ENCODE data around the gene TMEM30B.
A peak's percentile ranks its signal among the peaks of the same experiment; 100 is the strongest.
"Not testable (repeated sequence)": the region's sequence is repeated elsewhere in the genome, so short reads cannot be mapped to it uniquely, and the experiment has no call there.

The TMEM30B gene

DNA sequence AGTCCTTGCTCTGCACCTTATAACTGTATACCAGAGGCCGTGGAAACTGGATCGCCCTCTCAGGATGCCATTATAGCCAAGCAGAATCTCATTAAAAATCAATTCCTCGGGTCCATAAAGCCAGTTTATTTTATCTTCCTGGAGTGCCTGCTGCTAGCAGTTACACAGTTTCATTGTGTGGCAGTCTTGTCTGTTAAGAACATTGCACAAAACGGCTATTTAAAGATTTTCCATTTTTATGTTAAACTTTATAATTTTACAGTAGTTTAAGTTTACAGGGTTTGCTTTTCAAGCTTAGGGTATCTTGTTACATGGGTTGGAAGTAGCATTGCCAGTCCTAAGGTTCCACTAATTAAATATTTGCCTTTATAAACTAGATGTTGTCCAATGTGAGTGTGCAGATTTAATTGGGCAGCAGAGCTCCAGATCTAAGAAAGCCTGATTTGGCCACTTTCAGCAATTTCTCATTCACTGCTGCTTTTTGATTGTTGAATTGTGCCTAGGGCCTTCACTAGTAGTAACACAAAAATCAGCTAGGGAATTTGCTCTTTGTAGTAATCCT, 17.0 kb downstream of the TMEM30B start:
- DNase-seq = no peak

DNA sequence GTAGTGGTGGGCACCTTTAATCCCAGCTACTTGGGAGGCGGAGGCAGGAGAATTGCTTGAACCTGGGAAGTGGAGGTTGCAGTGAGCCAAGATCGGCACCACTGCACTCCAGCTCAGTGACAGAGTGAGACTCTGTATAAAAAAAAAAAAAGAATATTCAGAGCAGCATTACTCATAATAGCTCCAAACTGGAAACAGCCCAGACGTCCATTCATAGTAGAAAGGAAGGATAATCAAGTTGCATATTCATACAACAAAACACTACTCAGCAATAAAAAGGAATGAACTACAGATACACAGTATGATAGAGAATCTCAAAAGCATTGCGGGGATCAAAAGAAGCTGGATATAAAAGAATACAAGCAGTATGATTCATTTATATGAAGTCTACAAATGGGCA, 19.1 kb downstream of the TMEM30B start:
- no peak for DNase-seq

DNA sequence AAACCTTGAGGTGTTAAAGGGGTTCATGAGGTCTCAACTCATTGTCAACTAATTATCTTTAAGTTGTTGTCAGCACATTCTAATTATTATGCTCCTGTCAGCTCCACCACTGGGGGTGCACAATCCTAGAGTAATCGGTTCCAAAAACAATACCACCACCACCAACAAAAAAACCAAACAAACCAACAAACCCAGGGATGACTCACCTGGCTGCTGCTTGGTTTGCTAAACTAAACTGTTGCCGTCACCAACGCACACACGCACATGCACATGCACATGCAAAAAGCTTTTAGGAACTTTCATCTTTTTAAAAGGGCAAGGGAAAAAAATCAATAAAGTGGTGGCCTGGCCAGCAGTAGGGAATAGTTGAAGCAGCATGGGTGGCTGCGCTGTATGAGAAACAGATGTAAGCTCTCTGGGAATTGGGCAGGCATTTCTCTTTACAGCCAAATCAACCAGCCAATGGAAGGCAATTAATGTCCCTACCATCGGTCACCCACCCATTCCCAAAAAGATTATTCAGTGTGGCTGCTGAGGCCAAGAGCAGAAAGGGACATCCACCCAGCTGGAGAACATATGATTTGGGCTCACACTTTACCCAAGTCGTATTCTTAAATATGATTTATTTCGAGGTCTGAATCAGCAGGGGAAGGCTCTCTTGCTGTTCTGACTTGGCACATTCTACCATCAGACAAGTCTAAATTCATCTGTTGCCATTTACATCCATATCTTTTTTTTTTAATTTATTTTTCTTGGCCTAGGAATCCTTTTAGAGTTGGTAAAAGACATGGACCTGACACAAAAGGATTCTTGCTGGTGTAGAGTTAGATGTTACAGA, 20.0 kb downstream of the TMEM30B start:
- no peak for DNase-seq

DNA sequence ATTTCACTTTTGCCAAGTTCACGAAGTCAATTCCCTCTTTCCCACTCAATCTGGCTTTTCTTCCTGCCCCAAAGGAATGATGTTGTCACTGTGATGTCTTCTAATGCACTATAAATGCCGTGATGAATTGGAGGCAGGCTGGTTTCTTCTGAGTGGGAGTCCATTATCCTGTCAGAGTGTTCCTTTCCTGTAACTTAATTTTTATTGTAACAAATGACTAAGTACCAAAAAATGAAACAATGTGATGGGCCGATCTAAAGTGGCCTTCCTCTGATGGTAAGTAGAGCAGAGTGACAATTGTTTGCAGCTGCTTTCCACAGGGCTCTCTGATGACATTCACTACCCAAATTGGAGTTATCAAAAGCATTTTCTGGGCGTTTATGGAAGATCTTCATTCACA, 22.2 kb downstream of the TMEM30B start:
- DNase-seq = no peak

DNA sequence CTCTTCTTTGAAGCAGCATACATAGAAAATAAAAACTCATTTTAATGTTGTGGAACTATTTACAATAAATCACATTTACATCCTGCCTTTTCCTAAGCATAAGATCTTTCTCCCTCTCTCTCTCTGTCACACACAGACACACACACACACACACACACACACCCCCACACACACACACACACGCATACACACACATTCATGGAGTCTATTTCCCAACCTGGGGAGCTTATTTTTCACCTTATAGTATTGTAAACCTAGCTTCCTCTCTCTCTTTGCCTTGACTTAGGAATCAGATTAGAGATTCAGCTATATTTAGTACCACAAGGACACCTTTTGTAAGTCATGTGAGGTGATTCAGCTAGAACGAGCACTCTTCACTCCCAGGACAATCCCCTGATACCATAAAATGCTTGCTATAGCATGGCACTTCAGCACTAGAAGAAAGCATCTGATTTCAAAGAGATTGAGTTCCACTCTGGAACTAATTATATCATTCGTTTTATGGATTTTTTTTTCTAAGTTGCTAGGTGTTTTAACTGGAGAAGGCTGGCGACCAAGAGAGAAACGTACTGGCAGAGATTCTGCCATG, 23.6 kb downstream of the TMEM30B start:
- no peak for DNase-seq

DNA sequence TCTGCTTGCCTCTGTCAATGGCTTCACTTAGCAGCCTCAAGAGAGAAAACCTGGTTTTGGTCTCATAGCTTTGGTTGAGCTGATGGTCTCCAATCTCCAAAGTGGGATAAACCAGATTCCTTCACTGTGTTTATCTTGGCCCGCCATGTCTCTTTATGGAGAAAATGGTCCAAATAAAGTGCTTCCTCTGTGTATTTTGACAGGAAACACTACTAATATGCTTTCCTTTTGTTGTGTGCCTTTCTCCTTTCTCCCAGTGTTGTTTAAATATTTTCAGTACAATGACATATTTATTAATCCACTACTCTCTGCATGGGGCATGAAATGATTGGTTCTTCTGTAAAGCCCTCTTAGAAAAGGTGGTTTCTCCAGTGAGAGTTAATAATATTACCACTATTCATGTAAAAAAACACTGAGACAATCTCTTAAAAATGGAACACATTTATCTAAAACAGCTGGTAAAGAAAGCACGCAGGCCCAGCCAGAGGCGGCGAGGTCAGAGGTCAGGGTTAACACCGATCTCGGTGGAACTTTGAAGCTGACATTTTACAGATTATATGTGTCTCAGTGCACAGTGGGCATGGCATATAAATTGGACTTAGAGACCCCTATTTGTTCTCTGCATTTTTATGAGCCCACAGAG, 24.2 kb downstream of the TMEM30B start:
- no peak for DNase-seq

DNA sequence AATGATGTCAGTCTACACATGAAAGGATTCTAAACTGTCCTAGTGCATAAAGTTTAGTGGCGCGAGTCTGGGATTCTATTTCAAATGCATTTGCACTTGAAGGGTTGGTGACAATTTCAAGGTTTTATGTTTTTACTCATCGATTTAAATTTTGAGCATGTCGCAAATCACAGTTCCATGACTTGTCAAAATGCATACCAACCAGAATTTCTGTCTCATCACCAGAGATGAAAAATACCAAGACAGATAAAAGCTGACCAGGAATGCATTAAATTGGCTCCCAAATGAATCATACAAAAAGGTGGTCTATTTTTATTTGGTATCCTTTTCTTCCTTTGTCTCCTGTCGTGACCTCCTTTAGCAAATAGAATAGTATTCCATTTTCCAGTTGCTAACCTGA, 25.2 kb downstream of the TMEM30B start:
- no peak for DNase-seq

DNA sequence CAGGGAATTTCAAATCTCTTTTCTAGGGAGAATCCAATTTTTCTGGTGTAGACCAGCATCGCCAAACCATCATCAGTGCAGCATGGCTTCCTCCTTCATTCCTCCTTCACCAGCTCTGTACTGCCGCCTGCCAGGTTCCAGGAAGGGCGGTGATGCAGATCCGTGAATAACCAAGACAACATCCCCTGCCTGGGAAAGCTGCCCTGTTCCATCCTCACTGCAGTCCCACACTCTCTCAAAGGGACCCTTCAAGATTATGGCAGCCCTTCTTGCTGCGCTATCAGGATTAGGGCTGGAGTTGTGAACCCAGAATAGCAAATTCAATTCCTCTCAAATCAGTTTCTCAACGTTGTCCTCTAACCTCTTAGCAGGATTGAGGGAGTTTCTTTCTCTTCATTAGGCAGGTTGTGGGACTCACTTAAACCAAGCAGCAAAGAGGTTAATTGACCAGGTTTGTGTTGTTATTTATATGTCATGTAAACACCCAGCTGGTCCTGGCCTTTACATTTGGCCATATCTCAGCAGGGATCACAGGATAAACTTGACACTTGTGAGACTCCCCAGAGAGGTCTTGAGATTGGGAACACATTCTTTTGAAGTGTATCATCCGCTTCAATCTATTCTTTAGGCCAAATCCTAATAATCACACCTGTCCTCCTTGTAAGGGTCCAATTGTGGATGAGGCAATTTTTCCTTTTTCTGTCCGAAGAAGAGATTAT, 26.2 kb downstream of the TMEM30B start:
- no peak for DNase-seq

DNA sequence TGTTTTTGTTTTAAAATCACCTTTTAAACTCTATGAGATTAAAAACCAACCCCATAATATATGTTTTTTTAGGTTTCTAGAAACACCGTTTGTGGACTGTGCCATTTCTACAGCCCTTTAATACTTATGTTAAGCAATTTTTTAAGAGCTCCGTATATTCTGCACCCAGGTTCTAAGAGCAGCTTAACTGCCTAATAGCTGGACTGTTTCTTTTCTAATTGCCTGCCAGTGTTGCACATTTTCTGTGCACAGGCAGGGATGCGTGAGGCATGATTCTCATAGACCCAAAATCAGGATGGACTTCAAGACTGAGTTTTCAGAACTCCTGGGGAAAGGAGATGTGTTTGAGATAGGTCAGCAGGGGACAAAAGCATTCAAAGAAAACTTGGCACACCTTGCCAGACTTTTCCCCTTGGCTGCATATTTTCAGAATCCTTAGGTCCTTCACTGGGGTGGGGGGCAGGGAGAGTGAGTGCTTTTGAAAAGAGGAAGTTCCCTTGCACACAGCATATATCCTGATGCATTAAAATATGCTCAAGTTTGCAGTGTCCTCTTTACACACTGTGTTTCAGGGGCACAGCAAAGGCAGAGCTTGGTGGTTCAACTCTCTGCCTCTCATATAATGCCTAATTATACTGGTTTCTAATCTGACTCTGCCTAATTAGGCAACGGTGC, 27.9 kb downstream of the TMEM30B start:
- no peak for DNase-seq

DNA sequence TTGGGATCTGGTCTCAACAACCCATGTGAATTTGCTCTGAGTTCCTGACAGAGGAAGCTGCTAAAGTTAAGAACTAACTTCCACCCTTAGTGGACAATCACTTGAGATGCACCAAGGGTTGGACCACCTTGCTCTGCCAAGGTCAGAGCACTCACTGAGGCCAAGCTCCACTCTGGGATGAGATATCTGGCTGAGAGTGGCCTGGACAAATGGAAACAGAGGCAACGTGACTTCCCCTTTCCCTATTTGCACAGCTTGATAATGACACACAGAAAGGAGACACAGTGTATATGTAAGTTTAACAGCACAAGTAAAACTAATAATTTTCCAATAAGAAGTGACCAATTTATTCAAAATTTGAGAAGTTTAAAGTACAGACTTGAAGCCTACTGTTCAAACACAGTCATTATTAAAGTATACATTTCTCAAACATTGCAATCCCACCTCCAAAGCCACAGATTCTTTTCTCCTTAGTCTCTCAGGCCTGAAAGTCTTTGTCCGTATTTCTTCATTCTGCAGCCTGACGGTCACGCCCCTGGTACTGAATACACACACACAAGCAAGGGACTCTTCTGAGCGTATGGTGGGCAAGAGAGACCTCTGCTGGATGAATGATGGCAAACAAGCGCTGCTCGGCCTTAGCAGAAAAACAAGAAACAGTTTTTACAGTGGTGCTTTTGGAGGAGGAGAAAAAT, 28.6 kb downstream of the TMEM30B start:
- DNase-seq = peak; percentile 63

DNA sequence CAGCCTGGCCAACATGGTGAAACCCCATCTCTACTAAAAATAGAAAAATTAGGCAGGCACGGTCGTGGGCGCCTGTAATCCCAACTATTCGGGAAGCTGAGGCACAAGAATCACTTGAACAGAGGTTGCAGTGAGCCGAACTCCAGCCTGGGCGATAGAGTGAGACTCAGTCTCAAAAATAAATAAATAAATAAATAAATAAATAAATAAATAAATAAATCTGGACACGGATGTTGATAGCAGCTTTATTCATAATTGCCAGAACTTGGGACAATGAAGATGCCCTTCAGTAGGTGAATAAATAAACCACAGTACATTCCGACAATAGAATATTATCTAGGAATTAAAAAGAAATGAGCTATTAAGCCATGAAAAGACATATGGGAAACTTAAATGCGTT, 31.1 kb downstream of the TMEM30B start:
- no peak for DNase-seq

DNA sequence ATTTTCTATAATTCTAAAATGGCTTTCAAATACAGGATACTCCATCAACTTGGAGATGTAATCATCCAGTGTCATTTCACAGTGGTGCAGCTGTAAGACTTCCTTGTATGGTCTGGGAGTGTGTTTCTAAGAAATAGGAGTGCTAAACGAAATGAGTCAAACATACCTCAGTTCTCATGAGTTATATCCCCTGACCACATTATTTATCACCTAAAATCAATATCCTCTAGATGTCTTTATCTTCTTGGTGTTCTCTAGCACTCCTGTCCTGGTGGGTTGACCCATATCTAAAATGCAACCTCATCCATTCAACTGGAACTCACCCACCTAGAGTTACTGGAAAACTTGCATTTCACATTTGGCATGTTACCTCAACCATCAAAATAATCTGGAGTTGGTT, 33.2 kb downstream of the TMEM30B start:
- DNase-seq = no peak

DNA sequence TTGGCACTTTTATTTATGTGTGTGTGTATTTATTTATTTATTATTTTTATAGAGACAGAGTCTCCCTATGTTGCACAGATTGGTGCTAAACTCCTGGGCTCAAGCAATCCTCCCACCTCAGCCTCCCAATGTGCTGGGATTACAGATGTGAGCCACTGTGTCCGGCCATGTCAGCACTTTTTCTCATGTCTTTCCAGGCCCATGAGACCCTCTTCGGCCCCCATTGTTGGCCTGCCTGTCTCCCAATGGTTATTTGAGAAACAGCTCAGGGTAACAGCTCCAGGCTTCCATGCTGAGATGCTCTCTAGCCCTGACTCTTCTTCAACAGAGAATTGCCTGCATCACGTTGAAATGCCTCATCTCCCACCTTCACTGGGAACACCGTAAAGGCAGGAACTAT, 34.4 kb downstream of the TMEM30B start:
- no peak for DNase-seq

DNA sequence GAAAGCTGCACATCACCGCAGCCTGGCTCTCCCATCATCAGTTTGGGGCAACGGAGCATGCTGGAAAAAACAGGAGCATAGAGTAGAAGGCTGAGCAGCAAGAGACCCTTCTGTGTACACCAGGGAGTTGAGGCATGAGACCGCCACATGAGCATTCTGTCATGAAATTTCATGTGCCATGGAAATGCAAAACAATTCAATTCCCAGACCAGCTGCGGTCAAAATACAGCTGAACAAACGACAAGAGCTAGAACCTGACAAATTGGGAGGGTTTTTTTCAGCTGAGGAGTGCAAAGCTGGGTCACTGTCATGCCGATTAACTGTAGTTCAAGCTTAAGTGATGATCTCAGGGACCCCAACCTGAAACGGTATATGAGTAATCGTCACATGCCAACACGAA, 37.1 kb downstream of the TMEM30B start:
- DNase-seq = no peak

DNA sequence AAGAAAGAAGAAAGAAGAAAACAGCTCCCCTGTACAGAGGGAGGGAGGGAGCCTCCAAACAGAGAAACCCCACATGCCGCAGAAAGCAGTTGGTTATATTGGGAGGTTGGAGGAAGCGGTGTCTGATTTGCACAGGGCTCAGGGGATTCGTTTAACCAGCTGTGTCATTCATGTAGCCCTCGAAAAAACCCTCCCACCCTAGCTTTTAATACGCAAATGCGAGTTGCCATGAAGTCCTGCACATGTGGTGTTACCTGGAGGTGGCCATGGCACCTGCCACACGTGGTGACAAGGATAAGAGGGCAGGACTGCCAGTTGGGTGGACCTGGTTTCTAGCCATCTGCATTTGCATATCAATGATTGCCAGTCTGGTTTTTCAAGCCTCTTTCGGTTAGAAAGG, 40.9 kb downstream of the TMEM30B start:
- no peak for DNase-seq

DNA sequence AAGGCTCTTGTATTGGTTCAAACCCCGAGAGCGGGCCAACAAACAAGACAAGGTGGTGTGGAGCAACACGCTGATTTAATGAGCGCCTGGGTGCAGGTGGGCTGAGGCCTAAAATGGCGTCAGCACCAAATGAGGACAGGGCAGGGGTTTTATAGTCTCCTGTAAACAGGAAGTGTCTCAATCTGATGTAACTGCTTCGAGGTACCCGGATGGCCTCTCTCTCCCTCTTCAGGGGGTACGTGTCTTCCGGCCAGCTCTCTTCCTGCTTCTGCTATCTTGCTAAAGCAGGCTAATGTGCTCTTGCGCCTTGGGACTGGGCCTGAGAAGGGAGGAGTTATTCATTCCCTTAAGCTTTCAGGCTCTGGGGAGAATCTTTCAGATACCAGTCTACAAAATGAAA, 41.9 kb downstream of the TMEM30B start:
- not testable (repeated sequence) for DNase-seq

DNA sequence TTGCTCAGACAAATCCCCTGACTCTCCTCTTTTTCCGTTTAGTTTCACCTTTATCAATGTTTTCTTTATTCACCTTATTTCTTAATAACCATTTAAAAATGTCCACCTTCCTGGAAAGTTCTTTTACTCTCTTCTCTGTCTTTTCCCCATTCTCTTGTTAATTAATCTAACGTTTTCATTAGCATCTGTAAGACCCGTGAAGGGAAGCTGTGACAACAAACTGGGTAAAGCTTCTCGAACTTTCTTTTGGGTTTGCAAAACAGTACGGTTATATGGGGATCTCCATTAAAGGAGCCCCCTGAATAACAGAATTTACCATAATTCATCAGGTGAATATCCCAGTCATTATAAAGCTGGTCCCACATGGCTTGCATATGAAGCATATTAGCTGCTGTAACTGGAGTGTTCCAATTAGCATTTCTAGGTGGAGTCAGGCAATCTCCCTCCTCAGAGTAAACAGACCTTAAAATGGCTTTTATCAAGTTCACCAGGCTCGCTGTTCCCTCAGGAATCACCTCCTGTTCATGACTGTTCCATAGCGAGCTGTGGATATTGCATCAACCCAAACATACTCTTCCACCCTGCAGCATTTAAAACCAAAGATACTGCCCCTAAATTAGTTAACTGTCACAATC, 42.4 kb downstream of the TMEM30B start:
- no peak for DNase-seq

DNA sequence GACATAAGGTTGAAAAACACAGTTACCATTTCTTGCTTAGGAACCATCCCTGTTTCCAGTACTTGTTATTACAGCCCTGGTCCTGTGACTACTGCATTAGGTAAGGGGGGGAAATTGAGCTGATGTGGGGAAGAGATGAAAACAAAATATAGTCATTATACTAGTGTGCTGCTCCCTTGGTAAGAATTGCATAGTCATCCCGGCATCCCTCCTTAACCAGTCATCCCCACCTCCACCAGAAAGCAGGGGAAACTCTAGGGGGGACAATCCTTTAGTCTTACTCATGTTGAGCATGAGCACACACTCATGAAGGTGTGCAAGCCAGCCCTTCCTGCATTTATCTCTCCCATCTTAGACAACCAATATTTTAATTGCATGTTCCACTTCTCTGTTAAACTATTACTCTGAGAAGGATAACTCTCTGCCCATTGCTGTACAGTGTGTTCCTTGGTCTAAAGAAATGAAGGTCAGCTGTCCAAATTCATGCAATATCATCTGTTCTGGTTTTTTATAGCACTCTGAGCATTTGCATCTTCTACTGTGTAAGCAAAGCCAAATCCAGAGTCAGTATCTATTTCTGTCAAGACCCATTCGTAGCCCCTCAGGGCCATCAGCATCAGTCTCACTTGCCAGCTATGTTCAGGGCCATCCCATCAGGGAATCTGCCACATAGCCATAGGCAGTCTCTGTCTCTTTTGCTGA, 46.8 kb downstream of the TMEM30B start:
- DNase-seq = no peak

DNA sequence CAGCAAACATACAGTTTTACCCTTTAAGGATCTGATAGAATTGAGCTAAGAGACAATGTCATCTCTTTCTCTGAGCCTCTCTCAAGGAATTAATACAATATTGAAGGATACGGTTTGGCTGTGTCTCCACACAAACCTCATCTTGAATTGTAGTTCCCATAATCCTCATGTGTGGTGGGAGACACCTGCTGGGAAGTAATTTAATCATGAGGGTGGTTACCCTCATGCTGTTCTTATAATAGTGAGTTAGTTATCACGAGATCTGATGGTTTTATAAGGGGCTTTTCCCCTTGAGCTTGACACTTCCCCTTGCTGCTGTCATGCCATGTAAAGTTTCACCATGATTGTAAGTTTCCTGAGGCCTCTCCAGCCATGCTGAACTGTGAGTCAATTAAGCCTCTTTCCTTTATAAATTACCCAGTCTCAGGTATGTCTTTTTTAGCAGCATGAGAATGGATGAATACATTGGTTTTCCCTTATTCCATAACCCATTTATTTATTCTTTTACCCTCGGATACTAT, 47.6 kb downstream of the TMEM30B start:
- DNase-seq = no peak

DNA sequence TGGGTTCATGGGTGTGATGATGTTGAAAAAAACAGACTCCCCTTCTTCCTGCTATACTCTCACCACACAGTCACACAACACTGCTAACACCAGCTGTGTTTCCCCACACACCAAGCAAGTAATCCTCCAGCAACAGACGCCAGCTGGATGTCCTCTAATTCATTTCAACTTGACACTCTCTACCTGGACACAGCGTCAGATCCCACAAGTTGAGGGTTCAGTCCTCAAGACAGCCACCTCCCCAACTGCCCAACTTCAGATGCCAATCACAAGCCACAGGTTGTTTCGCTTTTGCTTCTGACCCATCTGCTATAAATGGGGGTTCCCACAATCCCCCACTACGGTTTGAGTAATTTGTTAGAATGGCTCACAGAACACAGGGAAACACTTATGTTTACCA, 49.3 kb downstream of the TMEM30B start:
- no peak for DNase-seq

DNA sequence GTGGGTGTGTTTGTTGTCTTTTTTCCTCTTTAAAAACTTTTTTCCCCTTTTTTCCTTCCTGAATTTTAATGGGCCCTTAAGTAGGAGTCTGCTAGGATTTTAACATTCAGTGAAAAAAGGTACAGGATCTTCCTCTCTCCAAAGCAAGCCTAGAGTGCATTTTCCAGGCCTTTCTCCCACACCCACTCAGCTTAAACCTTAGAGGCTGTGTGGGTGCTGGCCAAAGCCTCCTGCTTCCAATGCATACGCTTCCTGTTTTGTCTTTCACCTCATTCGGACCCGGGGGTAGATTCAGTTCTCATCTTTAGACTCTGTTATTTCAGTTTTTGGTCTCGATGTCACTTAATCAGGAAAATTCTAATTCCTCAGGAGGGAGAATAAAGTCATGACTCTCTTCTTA, 51.2 kb downstream of the TMEM30B start:
- no peak for DNase-seq
